HCT116 (cell line): Measurements from ENCODE around the gene KDM2B. TPM values are rescaled to one million over a fixed set of nuclear protein-coding genes. Genes with fewer than 3 reads are reported as not detected.

Experiments used
- ATAC-seq: fragments of 200-7000 bp; cut with Tn5 transposase; 2 replicates; pipeline ENCODE4 v1.9.1; 2020; ENCODE audit warnings: mild to moderate bottlenecking, moderate library complexity
- BruUV-seq: library from RNA; stranded (reverse); fragments of 400-500 nt; replicated peaks from 2 replicates; lab custom pipeline; 2021; lab: Mats Ljungman, UMichigan
- CTCF ChIA-PET: fragments of 300-600 bp; sonication (Branson Sonifier 250); formaldehyde crosslinking; loops from one replicate; lab custom pipeline; 2021; ENCODE audit warnings: antibody characterized with exemption; lab: Charles Lee
- POLR2A ChIA-PET: fragments of 300-600, 350-600 bp; sonication (Branson Sonifier 250); formaldehyde crosslinking; loops from one replicate; lab custom pipeline; 2021; ENCODE audit warnings: antibody characterized with exemption; lab: Charles Lee
- RAD21 ChIA-PET, 2 experiments: fragments of 300-600 bp; sonication (Branson Sonifier 250); formaldehyde crosslinking; loops; one replicate each; lab custom pipeline; 2023; ENCODE audit warnings: low total read pairs in 2 of 2; ENCODE audit not compliant: uncharacterized antibody in 2 of 2, unreplicated experiment in 2 of 2, low non-redundant PET in 1 of 2; lab: Charles Lee
- DNase-seq: peaks from one replicate; pipeline ENCODE4 v3.0.0-alpha.2; 2010; ENCODE audit warnings: low read depth, low spot score
- H2AFZ ChIP-seq: fragments of 200-600 bp; shearing (Covaris generic), sonication (generic); 2 replicates; pipeline ENCODE4 v1.6.1; 2017; ENCODE audit warnings: low read depth, mixed run types, mixed read lengths, antibody characterized with exemption, low read length; ENCODE audit not compliant: poor library complexity, severe bottlenecking
- H3K27ac ChIP-seq: 2 replicates; pipeline ENCODE4 v1.5.1; 2012; ENCODE audit warnings: low read depth, low read length
- H3K27me3 ChIP-seq: fragments of 200-600 bp; sonication (generic); 2 replicates; pipeline ENCODE4 v1.6.1; 2016; ENCODE audit warnings: mixed run types, low read length, mixed read lengths; ENCODE audit not compliant: insufficient read depth
- H3K36me3 ChIP-seq, 2 experiments: fragments of 200-500 bp in 1 of 2; fragments of 200-600 bp in 1 of 2; sonication (Bioruptor generic) in 1 of 2; sonication (generic) in 1 of 2; 2 replicates each; pipeline versions ENCODE4 v1.5.1 to v1.6.1; 2014 to 2016; ENCODE audit warnings: low read length in 2 of 2, inconsistent platforms in 1 of 2, mixed read lengths in 1 of 2, mixed run types in 1 of 2; ENCODE audit not compliant: insufficient read depth in 2 of 2, control insufficient read depth in 1 of 2
- H3K4me1 ChIP-seq, 2 experiments: fragments of 200-600 bp in 1 of 2; sonication (generic) in 1 of 2; 2 replicates each; pipeline versions ENCODE4 v1.5.1 to v1.6.1; 2012 to 2017; ENCODE audit warnings: low read length in 2 of 2, inconsistent platforms in 1 of 2, mild to moderate bottlenecking in 1 of 2, mixed read lengths in 1 of 2, mixed run types in 1 of 2, moderate library complexity in 1 of 2; ENCODE audit not compliant: insufficient read depth in 2 of 2, control insufficient read depth in 1 of 2
- H3K4me2 ChIP-seq: fragments of 200-600 bp; sonication (generic); 2 replicates; pipeline ENCODE4 v1.6.1; 2017; ENCODE audit warnings: mixed run types, low read length, mixed read lengths
- H3K4me3 ChIP-seq, 2 experiments: fragments of 200-600 bp in 1 of 2; sonication (generic) in 1 of 2; replicated peaks in 1 of 2; 2 replicates each; pipeline ENCODE4 v1.5.1; 2011 to 2016; ENCODE audit warnings: low read length in 2 of 2, control low read depth in 1 of 2, low read depth in 1 of 2, mild to moderate bottlenecking in 1 of 2, mixed read lengths in 1 of 2, mixed run types in 1 of 2
- H3K79me2 ChIP-seq: fragments of 200-600 bp; sonication (generic); 2 replicates; pipeline ENCODE4 v1.6.1; 2017; ENCODE audit warnings: mild to moderate bottlenecking, mixed run types, low read length, moderate library complexity, mixed read lengths; ENCODE audit not compliant: insufficient read depth
- H3K9ac ChIP-seq: fragments of 200-600 bp; sonication (generic); 2 replicates; pipeline ENCODE4 v1.6.1; 2016; ENCODE audit warnings: low read length, mixed read lengths
- H3K9me2 ChIP-seq: fragments of 200-600 bp; sonication (generic), shearing (Covaris generic); 2 replicates; pipeline ENCODE4 v1.6.1; 2017; ENCODE audit warnings: mixed run types, mild to moderate bottlenecking, moderate library complexity; ENCODE audit not compliant: insufficient read depth
- H3K9me3 ChIP-seq, 2 experiments: fragments of 200-500 bp in 1 of 2; fragments of 200-600 bp in 1 of 2; sonication (Bioruptor generic) in 1 of 2; sonication (generic) in 1 of 2; 2 replicates each; pipeline ENCODE4 v1.6.1; 2014 to 2017; ENCODE audit warnings: low read length in 2 of 2, mixed read lengths in 2 of 2, inconsistent platforms in 1 of 2, low read depth in 1 of 2, mild to moderate bottlenecking in 1 of 2, mixed run types in 1 of 2, moderate library complexity in 1 of 2; ENCODE audit not compliant: control insufficient read depth in 1 of 2, insufficient read depth in 1 of 2
- H4K20me1 ChIP-seq: fragments of 200-600 bp; sonication (generic), shearing (Covaris generic); 2 replicates; pipeline ENCODE4 v1.6.1; 2017; ENCODE audit warnings: mixed run types, mild to moderate bottlenecking, moderate library complexity; ENCODE audit not compliant: insufficient read depth
- ATF3 ChIP-seq: IDR thresholded peaks from 2 replicates; pipeline ENCODE4 v1.6.1; 2012
- CEBPB ChIP-seq: IDR thresholded peaks from 2 replicates; pipeline ENCODE4 v1.6.1; 2012; ENCODE audit warnings: low read depth
- CTCF ChIP-seq, 3 experiments: fragments of 200-600 bp in 1 of 3; sonication (generic) in 1 of 3; IDR thresholded peaks in 2 of 3; conservative IDR thresholded peaks in 1 of 3; 2 replicates each; pipeline ENCODE4 v1.5.1; 2012 to 2017; ENCODE audit warnings: low read depth in 2 of 3, low read length in 2 of 3, antibody characterized with exemption in 1 of 3, borderline replicate concordance in 1 of 3, control low read depth in 1 of 3, mild to moderate bottlenecking in 1 of 3, mixed read lengths in 1 of 3, mixed run types in 1 of 3, moderate library complexity in 1 of 3; ENCODE audit not compliant: insufficient read depth in 1 of 3
- EGR1 ChIP-seq: IDR thresholded peaks from 2 replicates; pipeline ENCODE4 v1.6.1; 2012; ENCODE audit warnings: low read depth
- ELF1 ChIP-seq: IDR thresholded peaks from 2 replicates; pipeline ENCODE4 v1.6.1; 2012; ENCODE audit warnings: low read depth, borderline replicate concordance
- EZH2 ChIP-seq: fragments of 200-600 bp; sonication (generic); IDR thresholded peaks from 2 replicates; pipeline ENCODE4 v1.6.1; 2017; ENCODE audit warnings: antibody characterized with exemption, mixed run types
- FOSL1 ChIP-seq: IDR thresholded peaks from 2 replicates; pipeline ENCODE4 v1.6.1; 2012; ENCODE audit warnings: low read depth
- JUND ChIP-seq: IDR thresholded peaks from 2 replicates; pipeline ENCODE4 v1.6.1; 2012
- MAX ChIP-seq: IDR thresholded peaks from 2 replicates; pipeline ENCODE4 v1.6.1; 2012
- POLR2A ChIP-seq: IDR thresholded peaks from 2 replicates; pipeline ENCODE4 v1.7.0; 2011; ENCODE audit warnings: borderline replicate concordance; ENCODE audit not compliant: insufficient read depth, insufficient read length; ENCODE audit errors: extremely low read depth
- RAD21 ChIP-seq: IDR thresholded peaks from 2 replicates; pipeline ENCODE4 v1.6.1; 2012; ENCODE audit warnings: low read depth, mild to moderate bottlenecking
- REST ChIP-seq: IDR thresholded peaks from 2 replicates; pipeline ENCODE4 v1.6.1; 2012; ENCODE audit warnings: low read depth
- SIN3A ChIP-seq: IDR thresholded peaks from 2 replicates; pipeline ENCODE4 v1.6.1; 2012; ENCODE audit warnings: low read depth
- SP1 ChIP-seq: IDR thresholded peaks from 2 replicates; pipeline ENCODE4 v1.6.1; 2012; ENCODE audit warnings: low read depth
- SRF ChIP-seq: IDR thresholded peaks from 2 replicates; pipeline ENCODE4 v1.6.1; 2012; ENCODE audit warnings: low read depth
- YY1 ChIP-seq: IDR thresholded peaks from 2 replicates; pipeline ENCODE4 v1.6.1; 2011; ENCODE audit warnings: low read length, low read depth, moderate library complexity, mild to moderate bottlenecking; ENCODE audit not compliant: insufficient replicate concordance; ENCODE audit errors: extremely low read depth
- ZBTB33 ChIP-seq: IDR thresholded peaks from 2 replicates; pipeline ENCODE4 v1.6.1; 2011; ENCODE audit warnings: mild to moderate bottlenecking, low read length, moderate library complexity; ENCODE audit not compliant: insufficient replicate concordance; ENCODE audit errors: extremely low read depth
- ZFX ChIP-seq: fragments of 450-650 bp; IDR thresholded peaks from 2 replicates; pipeline ENCODE4 v1.6.1; 2017
- ZNF274 ChIP-seq: fragments of 200-500 bp; sonication (Bioruptor generic); IDR thresholded peaks from 2 replicates; pipeline ENCODE4 v1.6.1; 2014; ENCODE audit warnings: mild to moderate bottlenecking, low read depth, low read length, inconsistent platforms
- intact Hi-C: fragments of 100-400 bp; cut with micrococcal nuclease; formaldehyde crosslinking; loops from 2 replicates; pipeline ENCODE4 v1.10.0; 2022
- total RNA-seq: library from RNA; stranded (reverse); gene quantifications from one replicate; pipeline ENCODE4 v1.2.1, GENCODE V29; 2021; ENCODE audit not compliant: unreplicated experiment

Gene KDM2B
- total RNA-seq, 1 experiment from 2014 or later, result 36.7 TPM

- ChIA-PET POLR2A (no interaction called here), RAD21 (no interaction called here), CTCF (no interaction called here)
- BruUV-seq, result no TSS peak
- Histone ChIP-seq H3K4me1 (no peaks in the 10 kb centered on the region), H3K36me3 (peaks cover 0 to 5% of the 10 kb centered on the region in 2 experiments; a peak in 2 of 4 replicates), H3K9me3 (no peaks in the 10 kb centered on the region), H3K27me3 (no peaks in the 10 kb centered on the region), H3K9me2 (no peaks in the 10 kb centered on the region), H3K4me2 (no peak overlapping the region), H2AFZ (no peak overlapping the region), H3K79me2 (peaks cover 47% of the 10 kb centered on the region), H4K20me1 (no peaks in the 10 kb centered on the region), H3K27ac (no peak overlapping the region), H3K9ac (no peak overlapping the region), H3K4me3 (no peak overlapping the region)
- DNase-seq, result no peak
- intact Hi-C loops, result no loop called here
- TF ChIP-seq ZNF274 (no peak), SRF (no peak), SP1 (no peak), JUND (no peak), REST (no peak), POLR2A (no peak), ZBTB33 (no peak), MAX (no peak), CTCF (IDR thresholded peaks at IDR 0.05 in 2 of 3, conservative IDR thresholded peaks at IDR 0.05 in 1 of 3; ENCODE audit: borderline replicate concordance in 1 of 3, insufficient read depth in 1 of 3, low read depth in 2 of 3, low read length in 2 of 3) (no peak), ZFX (no peak), ELF1 (no peak), SIN3A (no peak), RAD21 (no peak), ATF3 (no peak), YY1 (no peak), CEBPB (no peak), EZH2 (no peak), EGR1 (no peak), FOSL1 (no peak)
- ATAC-seq, result no peak
These were observed 127.8 kb downstream of the KDM2B start for GRCh38 chr12:121452985-121453360.
